Keratinocyte (primary cell): ENCODE results near the gene SRPK2.

Source experiments
- EZH2 ChIP-seq: IDR thresholded peaks from one replicate; pipeline ENCODE4 v1.6.1; 2012; ENCODE audit warnings: inconsistent platforms, mild to moderate bottlenecking, low read length, moderate library complexity
- TF ChIP-seq, protein P1 (sequence below), 3 experiments: IDR thresholded peaks in 1 of 3; conservative IDR thresholded peaks in 1 of 3; optimal IDR thresholded peaks in 1 of 3; 2 replicates in 2 of 3; 3 replicates in 1 of 3; pipeline versions ENCODE3 to v1.5.1; 2011; ENCODE audit warnings: low read length in 3 of 3, mild to moderate bottlenecking in 3 of 3, moderate library complexity in 2 of 3, control low read depth in 1 of 3, inconsistent platforms in 1 of 3; ENCODE audit not compliant: insufficient read depth in 2 of 3; ENCODE audit errors: extremely low read depth in 1 of 3

- TF ChIP-seq, protein P1, sequence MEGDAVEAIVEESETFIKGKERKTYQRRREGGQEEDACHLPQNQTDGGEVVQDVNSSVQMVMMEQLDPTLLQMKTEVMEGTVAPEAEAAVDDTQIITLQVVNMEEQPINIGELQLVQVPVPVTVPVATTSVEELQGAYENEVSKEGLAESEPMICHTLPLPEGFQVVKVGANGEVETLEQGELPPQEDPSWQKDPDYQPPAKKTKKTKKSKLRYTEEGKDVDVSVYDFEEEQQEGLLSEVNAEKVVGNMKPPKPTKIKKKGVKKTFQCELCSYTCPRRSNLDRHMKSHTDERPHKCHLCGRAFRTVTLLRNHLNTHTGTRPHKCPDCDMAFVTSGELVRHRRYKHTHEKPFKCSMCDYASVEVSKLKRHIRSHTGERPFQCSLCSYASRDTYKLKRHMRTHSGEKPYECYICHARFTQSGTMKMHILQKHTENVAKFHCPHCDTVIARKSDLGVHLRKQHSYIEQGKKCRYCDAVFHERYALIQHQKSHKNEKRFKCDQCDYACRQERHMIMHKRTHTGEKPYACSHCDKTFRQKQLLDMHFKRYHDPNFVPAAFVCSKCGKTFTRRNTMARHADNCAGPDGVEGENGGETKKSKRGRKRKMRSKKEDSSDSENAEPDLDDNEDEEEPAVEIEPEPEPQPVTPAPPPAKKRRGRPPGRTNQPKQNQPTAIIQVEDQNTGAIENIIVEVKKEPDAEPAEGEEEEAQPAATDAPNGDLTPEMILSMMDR (optimal IDR thresholded peaks at IDR 0.05 in 1 of 3, IDR thresholded peaks at IDR 0.05 in 1 of 3, conservative IDR thresholded peaks at IDR 0.05 in 1 of 3; ENCODE audit: extremely low read depth in 1 of 3, insufficient read depth in 2 of 3, low read length in 3 of 3): no peak
- no peak for TF ChIP-seq EZH2
These were observed 106.8 kb downstream of the SRPK2 start for GRCh38 chr7:105281966-105282365.
